Activated CD4-positive, alpha-beta T cell treated with anti-CD3 and anti-CD28 coated beads, Interleukin-2, Interleukin-4, amounts not matched to agents 100 ng/mL and 50 ng/mL, durations not matched to agents 16 hours and 8 hours (primary cell): Measurements from ENCODE around the gene EMID1.
A peak's percentile ranks its signal among the peaks of the same experiment; 100 is the strongest.

Experiments
- DNase-seq: peaks from one replicate; pipeline ENCODE4 v3.0.0-alpha.2; 2020; ENCODE audit warnings: low spot score

Gene EMID1

DNA sequence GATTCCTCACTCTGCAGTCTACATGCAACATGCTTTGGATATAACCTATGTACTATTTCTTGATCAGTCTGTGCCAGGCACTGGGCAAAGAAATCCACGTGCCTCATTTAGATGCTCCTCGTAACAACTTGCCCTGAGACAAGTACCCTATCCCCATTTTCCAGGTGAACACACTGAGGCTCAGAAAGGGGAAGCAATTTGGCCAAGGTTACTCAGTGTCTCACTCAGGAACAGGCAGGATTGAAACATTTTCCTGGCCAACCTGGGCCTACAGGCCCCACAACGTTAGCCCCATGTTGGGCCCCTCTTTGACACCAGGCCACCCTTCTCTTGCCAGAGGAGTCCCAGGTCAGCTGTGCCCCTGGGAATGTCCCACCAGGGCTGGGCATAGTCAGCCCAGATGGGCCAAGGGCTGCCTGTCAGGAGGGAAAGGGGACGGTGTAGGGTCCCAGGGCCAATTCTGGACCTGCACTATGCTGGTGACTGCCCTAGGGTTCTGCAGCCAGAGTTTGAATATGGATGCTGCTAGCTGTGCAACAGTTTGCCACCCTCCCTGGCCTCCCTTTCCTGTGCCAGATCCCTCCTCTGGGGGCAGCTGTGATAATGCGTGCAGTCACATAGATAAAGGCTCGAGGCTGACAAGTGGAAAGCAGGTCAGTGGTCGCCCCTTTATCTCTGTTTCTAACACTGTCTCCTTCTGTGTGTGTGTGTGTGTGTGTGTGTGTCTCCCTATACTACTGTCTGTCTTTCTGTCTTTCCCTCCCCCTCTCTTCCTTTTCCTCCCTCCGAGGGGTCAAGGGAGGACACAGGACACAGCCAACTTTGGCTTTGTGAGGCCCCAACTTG, 10.4 kb upstream of the EMID1 start:
- DNase-seq = no peak

DNA sequence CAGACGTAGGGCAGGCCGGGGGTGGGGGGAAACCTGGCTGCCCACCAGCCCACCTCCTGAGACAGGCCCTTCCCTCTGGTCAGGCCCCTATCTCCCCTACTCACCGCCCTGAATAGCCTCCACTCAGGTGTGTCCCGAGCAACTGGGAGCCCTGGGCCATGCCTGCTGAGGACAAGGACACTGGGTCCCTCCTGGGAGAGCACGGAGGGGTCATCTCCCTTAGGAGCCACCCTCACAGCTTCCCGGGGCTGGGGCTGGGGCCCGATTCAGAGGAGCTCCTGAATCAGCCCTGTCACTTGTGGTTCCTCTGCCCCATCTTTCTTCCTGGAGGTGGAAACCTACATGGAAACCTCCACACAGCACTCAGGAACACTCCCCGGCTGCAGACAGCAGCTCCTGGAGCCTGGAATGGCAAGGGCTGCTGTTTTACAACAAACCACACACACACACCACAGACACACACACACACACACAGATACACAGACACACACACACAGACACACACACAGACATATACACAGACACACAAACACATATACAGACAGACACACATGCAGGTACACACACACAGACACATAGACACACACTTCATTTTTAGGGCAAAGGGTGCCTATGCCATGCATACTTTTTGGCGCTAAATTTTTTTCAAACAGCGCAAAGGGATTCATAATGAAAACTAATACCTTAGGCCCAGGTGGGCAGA, 9.6 kb upstream of the EMID1 start:
- DNase-seq = no peak

DNA sequence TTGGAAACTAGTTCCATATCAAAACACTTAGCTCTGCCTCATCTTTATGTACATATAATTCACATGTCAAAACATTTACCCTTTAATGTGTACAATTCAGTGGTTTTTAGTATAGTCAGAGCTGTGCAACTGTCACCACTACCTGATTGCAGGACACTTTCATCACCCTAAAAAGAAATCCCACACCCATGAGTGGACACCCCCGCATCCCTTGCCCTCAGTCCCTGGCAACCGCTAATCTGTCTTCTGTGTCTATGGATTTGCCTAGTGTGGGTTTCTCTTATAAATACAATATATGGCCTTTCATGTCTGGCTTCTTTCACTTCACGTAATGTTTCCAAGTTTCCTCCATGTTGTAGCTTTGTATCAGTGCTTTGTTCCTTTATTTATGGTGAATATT, 8.6 kb upstream of the EMID1 start:
- DNase-seq = no peak

DNA sequence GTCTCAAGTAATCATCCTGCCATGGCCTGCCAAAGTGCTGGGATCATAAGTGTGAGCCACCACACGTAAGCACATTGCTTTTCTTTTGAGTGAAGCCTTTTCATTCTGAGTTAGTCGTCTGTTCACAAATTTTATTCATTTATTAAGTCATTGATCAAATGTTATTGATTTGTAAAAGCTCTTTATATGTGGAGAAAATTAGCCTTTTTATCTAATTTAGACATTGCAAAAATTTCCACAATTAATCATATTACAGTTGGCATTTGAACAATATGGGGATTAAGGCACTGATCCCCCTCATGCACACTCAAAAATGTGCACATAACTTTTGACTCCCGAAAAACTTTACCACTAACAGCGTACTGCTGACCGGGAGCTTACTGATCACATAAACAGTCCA, 7.5 kb upstream of the EMID1 start:
- no peak for DNase-seq

DNA sequence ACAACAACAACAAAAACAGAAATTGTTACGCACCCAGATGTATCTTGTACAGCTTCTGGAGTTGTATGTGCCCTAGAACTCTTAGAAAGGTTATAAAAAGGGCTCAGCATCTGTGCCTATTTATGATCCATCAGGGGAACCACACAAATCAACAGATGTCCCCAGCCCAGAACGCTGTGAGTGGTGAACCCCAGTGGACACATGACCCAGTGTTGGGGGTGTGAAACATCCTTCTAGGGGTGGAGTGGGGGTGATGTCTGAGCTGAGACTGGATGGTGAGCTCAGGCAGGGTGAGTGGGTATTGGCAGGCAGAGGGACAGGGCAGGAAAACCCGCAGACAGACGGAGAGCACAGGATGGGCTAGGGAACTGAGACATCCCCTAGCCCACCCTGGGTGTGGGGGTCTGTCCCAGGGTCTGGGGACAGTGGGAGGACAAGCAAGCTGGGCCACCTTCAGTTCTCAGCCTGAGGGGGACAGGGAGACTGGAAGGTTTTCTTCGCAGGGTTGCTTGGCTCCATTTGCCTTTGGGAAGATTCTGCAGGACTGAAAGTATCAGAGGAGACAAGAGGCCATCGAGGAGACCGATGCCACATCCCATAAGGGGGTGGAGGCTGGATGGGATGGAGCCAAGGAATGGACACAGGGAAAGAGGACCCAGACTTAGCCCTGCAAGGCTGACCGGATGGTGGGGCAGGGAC, 5.8 kb upstream of the EMID1 start:
- DNase-seq = no peak

DNA sequence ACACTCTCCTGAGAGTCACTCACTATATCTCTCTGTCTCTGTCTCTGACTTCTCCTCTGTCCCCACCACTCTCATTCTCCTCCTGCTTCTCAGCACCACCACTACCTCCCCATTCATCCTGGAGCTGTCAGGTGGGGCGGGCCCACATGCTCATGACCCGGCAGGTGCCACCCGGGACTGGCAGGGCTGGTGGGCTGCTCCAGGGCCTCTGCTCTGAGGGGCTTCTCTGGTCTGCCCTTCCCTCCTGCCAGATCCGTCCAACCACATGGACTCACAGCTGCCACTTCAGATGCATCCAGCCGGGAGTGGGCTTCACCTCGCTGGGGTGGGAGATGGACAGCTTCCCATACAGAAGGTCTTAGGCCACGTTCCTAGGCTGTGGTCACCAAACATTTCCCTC, 4.8 kb upstream of the EMID1 start:
- no peak for DNase-seq

DNA sequence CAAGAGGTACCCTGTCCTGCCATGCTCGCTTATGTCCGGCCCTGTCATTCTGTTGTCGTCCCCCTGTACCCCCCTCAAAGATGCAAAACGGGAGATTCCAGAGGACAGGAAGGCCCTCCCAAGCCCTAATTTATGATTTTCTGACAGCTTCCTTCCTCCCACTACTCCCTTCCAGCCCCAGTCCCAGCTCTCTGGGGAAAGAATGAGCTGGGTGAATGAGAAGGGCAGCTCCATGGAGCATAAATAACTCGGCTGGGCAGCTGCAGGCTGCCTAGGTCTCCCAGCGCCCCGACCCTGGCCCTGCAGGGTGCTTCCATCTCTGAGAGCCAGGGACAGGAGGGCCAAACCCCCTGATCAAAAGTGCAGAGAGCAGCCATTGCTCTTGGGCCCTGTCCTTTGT, 3.9 kb upstream of the EMID1 start:
- DNase-seq = no peak

DNA sequence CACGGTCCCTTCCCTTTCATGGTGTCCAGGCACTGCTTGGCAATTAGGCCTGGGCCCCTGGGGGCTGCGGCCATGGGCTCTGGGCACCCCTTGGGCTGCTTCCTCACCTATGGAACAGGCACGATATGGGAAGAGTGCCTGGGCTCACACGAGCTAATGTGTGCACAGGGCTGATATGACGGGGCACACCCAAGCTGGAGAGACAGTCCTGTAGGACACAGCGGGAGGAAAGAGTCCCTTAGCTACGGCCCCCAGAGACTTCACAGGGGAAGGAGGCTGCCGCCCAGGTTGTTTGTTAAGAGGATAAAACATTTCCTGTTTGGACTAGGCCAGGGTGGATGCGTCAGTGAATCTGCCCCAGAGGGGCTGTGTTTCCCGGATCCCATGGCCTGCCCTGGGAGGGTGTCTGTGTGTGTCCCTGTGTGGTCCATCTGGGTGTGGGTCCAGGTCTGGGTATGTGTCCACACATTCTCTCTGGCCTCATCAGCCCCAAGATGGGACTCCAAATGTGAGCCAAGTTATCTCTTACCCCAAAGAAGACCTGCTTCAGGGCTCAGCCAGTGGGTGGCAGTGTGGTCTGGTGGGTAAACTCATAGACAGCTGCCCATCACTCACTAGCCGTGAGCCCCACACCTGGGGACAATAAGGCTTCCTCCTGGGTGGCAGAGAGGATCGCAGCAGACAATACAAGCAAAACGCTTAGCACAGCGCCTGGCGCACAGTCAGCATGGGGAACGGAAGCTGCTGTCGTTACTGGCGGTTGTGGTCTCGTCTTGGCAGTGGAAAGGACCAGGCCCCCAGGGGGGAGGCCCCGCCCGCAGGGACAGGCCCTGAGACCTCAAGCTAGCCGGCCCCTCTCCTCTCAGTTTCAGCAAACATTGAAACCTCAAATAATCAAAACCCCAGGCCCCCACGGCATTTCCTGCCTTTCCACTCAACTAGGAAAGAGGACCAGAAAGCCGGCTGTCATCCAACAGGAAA, 3.2 kb upstream of the EMID1 start:
- DNase-seq = peak; percentile 85

DNA sequence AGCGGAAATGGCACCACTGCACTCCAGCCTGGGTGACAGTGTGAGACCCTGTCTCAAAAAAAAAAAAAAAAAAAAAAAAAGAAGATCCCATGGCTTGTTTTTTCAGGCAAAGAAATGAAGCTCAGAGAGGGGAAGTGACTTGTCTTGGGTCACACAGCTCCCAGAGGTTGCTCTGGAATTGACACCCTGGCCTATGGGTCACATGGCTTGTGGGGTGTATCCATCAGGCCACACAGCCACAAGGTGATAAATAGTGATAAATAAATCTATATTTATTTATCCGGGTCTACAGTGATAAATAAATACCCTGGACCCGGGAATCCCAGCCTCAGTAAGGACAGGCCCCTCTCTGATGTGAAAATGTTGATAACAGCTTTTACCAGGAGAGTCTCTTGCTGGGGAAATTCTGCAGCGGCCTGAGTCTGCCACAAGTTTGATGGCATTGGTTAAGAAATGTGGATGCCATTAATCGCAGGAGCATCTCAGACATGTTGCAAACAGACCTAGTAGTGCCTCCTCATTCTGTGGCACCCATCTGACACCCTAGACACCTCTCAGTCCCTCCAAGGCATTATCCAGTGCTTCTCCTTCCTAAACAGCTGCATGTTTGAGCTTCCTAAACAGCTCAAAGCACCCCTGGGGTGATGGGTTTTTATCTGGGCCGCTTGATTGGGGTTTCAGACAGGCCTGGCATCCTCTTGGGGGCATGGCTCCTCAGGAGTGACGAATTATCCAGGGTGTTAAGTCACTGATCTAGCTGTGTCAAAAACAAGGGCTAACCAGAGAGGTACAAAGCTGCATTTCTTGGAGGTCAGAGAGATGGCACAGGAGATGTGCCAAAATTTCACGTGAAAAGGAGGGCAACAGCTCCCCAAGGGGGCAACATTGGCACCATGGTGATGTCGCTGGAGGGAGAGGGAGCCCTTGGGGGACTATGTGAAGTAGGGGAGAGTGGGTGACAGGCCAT, 1.9 kb upstream of the EMID1 start:
- DNase-seq = no peak

DNA sequence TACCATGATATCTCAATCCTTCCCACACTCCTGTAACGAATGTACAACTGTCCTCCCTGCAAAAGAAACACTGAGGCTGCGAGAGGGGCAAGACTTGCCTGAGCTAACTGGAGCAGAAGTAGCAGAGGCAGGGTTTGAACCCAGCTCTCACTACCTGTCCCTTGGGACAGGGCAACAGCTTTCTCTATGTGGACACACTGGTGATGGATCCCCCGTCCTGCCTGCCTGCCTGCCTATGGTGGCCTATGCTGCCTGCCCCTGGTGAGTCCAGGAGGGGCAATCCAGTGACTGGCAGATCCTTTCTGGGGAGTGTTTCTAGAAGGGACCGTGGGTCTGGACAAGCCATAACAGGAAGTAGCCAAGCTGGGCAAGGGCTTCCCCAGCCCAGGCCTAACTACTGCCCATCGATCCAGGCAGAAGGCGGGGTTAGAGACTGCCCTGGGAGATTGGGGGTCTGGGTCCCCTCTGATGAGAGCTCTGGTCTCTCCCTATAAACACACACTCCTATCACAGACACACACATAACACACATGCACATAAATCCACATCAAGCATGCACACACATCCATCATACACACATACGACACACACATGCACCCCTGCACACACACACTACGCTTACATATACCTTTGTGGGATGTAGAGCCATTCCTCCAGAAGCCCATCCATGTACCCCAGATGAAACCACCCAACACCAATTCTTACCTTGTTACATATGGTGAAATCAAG, 1.1 kb upstream of the EMID1 start:
- no peak for DNase-seq

DNA sequence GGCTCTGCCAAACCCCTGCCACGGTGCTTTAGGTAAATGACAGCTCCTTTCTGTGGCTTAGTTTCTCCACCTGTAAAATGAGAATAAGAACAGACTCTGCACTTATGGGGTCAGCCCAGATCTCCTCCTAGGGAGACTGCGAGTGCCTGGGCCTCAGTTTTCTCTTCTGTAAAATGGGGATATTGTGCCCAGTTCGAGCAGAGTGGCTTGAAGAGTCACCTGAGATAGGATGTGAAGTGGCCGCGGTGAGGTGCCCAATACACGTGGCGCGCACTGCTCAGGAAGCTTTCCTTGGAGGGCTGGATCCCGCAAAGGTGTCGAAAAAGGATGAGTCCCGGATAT, 473 bp upstream of the EMID1 start:
- DNase-seq = no peak

DNA sequence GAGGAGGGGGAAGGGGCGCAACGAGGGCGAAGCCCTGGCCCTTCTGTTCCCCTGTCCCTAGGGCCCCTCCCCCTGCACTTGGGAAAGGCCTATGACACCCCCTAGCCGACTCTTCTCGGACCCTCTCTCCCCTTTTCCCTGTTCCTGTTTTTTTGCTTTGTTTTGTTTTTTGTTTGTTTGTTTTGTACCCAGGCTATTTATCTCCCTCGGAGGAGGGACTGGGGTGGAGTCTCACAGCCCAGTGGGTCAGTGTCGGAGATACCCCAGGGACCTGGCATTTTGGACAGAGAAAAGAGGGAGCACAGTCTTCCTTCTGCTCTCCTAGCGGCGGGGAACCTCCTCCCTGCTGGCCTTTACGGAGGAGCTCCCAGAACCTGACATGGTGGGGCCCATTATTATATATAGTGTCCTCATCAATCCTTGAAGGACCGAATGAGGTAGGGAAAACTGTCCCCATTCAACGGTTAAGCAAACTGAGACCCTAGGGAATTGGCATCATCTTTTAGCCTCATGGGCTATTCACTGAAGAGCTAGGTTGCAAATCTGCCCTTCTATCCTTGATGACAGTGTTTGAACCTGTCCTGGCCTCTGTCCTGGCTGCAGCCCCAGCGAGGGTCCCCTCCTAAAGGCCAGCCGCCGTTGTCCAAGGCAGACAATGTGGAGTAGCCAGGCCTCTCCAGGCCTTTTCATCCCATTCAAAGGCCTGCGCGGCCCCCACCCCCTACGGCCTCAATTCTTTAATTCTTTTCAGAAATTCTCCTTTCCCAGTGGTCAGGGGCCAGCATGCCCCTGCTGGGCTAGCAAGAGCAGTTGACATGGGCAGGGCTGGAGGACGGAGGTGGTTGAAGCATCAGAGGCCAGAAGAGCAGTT, 911 bp downstream of the EMID1 start:
- no peak for DNase-seq

DNA sequence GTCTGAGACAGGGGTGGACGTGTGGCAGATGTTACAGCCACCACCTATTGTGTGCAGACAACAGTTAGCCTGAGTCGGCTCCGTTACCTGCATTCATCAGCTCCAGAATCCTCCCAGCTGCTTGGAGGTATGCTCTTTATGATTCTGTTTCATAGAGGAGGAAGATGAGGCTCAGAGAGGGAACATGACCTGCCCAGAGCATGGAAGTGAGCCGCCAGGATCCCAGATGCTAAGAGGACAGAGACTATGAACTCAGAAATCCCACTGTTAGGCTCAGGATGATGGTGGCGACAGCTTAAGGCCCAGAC, 1.5 kb downstream of the EMID1 start:
- DNase-seq = no peak

DNA sequence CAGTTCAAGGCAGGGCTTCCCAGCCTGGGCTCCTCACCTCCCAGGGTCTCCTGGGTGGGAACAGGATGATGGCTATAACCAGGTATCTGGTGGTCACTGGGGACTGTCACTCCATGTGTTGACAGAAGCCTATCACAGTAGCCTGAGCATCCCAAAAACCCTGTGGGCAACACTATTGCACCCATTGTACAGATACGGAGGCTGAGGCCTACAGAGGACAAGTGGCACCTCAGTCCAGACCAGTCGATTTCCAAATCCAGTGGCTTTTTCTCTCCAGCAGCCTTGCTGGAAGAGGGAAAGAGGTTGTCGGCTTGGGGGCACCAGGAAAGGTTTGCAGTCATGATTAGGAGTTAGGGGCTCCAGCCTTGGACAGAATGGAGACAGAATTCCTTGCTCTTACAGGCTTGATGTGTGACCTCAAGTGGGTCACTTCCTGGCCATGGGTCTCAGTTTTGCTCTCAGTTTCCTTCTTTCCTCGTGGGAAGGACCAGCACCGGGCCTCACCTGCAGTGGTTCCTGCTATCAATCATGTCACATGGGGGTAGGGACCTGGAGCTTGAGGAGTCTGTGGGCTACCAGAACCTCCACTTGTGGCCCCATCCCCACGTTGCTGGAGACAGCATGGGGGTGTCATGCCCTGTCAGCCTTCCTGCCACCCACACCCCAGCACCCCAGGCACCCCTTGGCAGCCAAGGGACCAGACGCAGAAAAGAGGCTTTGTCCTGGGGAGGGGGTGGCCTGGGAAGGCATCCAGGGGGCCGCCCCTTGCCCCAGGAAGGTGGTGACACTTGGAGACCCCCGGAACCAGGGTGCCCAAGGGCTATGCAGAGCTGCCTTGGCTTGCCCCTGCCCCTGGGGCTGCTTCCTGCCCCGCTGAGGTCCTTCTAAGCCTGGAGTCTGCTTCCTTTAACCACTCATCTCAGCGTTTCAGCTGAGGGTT, 2.1 kb downstream of the EMID1 start:
- DNase-seq = no peak

DNA sequence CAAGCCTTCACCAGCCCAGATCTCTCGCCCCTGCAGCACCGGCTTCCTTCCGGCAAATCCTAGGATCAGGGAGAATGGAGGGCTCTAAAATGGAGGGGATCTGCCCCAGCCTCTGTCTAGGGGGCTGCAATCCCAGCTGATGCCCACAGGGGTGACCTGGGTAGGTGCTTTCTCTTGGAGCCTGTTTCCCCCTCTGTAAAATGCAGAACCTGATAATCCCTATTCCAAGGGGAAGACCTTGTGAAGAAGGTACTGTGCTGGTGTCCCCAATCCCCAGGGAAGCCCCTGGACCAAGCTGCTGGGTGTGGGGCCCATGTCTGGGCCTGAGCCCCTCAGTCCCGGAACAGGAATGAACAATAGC, 2.8 kb downstream of the EMID1 start:
- DNase-seq = no peak

DNA sequence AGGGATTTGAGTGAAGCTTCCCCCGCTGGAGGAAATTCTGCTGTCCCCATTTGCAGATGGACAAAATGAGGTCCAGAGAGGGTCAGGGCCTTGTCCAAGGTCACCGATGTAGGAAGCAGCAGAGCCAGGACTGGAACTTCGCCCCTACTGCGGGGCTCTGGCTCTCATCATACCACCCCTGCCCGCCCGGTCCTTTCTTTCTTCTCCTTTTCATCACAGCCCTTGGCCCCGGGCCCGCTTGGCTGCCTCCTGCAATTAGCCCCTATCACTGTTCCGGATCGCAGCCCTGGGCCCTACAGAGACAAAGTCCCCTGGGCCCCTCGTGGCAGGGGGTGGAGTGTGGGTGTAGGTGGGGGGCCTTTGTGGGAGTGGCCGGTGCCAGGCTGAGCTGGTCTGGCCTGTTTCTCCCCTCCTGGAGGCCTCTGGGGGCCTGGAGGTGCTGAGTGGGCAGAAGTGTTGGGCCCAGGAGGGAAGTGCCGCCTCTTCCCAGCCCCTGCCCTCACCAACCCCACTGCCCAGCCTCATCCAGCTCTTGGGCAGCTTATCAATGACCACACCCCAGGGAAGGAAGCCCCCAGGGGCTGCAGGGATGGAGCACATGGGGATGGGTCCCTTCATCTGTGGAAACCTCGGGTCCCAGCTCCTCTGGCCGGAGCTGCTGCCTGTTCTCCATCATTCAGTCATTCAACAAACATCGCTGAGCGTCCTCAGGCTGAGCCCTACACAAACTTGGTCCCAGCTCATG, 3.4 kb downstream of the EMID1 start:
- no peak for DNase-seq

DNA sequence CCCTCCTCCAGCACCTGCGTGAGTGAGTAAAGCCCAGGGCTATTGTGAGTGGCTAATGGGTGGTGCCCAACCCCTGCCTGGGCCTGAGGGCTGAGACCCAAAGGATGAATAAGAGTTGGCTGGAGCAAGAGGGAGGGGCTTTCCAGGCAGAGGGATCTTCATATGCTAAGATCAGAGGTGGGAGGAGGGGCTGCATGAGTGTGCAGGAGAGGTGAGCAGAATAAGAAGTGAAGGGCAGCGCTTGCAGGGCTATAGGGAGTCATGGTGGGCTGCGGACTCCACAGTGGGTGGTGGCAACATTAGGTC, 3.9 kb downstream of the EMID1 start:
- DNase-seq = no peak

DNA sequence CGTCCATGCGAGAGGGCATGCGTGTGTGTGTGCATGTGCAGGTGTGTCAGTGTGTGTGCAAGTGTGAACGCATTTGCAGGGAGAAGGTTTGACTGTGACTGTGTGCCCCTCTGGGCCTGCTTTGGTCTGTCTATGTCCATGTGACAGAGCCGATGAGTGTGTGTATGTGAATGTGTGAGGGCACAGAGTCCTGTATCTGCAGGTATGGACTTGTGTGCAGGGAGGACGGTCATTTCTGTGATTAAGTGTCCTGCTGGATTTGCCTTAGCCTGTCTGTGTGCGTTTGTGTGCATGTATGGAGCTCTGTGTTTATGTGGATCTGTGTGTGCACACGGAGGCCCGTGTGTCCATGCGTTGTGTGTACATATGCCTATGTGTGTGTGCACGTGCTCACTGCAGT, 5.4 kb downstream of the EMID1 start:
- DNase-seq = no peak
